22Rv1 (cell line): ENCODE results near the gene TGIF2LY.
"Not testable (repeated sequence)": the region's sequence is repeated elsewhere in the genome, so short reads cannot be mapped to it uniquely, and the experiment has no call there.

Experiments
- H3K27ac ChIP-seq: fragments of 450-650 bp; 2 replicates; pipeline ENCODE4 v1.5.1; 2017

Gene TGIF2LY

GRCh38 chrY:3578767-3579166 is at the start of gene TGIF2LY:
TGIF2LY (plus strand) TSS chrY:3579067; CDS start chrY:3579245, 178 bp downstream.
- H3K27ac ChIP-seq: not testable (repeated sequence)
